ENCODE measurements around the gene MRGPRD.
A peak's percentile ranks its signal among the peaks of the same experiment; 100 is the strongest.

Gene MRGPRD

DNA sequence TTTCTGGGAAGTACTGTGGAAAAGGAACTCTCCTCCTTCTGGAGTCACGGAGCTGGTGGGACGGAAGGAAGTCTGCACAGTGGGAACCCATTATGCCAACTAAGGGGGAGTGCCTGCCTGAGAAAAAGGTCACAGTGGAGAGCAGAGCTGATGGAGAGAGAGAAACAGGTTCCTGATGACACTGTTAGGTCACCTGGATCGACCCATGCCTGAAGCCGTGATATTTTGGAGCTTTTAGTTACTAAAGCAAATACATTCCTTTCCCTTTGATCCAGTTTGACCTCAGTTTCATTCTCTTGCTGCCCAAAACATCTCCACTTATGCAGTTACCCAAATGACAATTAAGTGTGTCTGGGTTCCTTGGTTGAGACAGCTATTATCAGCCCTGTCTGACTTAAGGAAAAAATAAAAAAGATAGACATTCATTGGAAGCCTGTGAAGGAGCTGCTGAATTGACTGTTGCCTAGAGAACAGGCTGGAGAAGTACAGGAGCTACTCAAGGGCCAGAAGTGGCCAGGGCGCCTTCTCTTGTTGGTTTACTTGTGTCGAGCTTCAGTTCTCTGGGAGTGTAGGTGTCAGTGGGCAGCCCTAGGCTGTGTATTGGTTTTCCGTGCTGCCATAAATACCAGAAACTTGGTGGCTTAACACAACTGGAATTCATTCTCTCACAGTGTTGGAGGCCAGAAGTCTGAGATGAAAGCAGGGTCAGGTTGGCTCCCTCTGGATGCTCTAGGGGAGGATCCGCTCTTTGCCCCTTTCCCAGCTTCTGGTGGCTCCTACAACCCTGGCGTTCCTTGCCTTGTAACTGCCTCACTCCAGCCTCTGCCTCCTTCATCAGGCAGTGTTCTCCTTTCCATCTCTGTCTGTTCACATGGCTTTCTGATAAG, 13.6 kb downstream of the MRGPRD start:
- DNase-seq = no peak

- DNase-seq = no peak
Observed at GRCh38 chr11:68965901-68966853, 14.6 kb downstream of the MRGPRD start.

DNA sequence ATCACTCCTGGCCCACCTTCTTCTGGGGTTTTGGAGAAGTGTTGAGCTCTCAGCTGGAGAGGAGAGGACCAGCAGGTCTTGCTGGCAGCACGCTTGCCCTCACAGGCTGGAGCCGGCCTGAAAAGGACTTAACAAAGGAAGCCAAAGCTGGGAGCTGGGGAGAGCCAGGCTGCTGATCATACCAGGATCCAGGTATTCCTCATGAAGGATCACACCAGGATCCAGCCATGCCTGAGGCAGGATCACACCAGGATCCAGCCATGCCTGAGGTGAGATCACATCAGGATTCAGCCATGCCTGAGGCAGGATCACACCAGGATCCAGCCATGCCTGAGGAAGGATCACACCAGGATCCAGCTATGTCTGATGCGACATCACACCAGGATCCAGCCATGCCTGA, 17.0 kb downstream of the MRGPRD start:
- DNase-seq = no peak

- DNase-seq = peak; percentile 16 to 23
Observed at GRCh38 chr11:68962527-68963250, 18.1 kb downstream of the MRGPRD start.

DNA sequence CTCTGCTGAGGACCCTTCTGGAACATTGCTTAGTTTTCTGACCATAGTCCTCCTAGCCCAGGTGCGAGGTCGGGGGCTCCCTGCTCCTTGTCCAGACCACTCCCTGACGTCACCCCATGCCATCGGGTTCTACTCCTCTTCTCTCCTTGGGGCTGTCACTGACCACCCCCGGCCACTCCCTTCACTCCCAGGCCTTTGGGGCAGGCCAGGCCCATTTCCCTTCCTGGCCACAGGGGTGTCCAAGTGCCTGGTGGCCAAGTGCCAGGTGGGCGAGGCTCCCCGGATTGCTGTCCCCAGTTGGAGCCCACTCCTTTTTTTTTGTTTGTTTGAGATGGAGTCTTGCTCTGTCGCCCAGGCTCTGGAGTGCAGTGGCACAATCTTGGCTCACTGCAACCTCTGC, 19.5 kb downstream of the MRGPRD start:
- DNase-seq = no peak

- DNase-seq = no peak
Observed at GRCh38 chr11:68960294-68961071, 20.3 kb downstream of the MRGPRD start.

GRCh38 chr11:68959465-68960293, 21.1 kb downstream of the MRGPRD start:
- DNase-seq = no peak

DNA sequence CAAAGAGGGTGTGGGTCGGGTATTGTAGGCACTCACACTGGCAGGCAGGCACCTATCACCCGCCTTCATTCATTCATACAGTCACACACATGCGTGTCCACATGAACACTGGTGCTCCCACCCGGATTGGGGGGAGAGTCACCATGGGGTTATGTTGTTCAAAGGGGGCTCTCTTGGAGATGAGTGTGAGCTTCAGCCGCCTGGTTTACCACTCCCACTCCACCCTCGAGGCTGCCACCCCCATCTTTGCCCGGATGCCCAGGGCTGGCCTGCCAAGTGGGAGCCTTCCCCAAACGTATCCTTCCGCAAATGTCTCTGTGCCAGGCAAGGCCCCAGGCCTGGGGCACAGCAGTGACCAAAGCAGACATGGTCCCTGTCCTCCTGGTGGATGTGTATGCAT, 22.6 kb downstream of the MRGPRD start:
- no peak for DNase-seq

GRCh38 chr11:68956547-68957254, 24.1 kb downstream of the MRGPRD start:
- no peak for DNase-seq

GRCh38 chr11:68956142-68956541, 24.6 kb downstream of the MRGPRD start:
- peak in 1 of 2 donors; percentile 20 for DNase-seq

GRCh38 chr11:68955607-68955958, 25.2 kb downstream of the MRGPRD start:
- DNase-seq = no peak

DNA sequence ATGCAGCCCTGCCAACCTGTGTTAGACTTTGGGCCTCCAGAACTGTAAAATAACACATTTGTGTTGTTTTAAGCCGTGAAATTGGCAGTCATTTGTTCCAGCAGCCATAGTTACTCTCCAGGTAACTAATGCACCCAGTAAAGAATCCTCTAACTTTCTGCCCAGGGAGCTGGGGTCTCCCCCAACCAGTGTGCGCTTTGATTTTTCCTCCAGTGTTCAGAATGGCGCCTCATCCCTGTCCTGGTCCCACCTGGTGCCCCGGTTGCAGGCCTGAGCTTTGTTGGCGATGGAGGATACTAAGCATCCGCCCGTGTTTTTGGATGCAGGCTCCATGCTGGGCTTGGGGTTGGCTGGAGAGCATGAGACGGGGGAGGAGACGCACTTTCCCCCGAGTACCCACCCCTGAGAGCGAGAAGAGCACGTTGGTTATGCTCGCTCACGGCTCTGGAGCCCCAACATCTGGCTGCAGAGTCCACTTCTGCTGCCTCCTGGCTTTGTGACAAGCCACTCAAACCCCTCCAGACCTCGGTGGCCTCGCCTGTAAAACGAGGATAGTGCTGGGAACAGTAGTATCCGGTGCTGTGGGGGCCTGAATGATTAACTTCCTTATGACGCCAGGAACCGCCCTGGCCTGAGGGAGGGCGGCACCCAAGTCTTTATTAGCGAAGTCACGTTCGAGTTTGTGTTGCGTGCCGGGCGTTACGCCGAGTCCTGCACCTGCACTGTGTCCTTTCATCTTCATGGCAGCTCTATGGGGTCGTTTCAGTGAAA, 25.8 kb downstream of the MRGPRD start:
- DNase-seq = no peak

DNA sequence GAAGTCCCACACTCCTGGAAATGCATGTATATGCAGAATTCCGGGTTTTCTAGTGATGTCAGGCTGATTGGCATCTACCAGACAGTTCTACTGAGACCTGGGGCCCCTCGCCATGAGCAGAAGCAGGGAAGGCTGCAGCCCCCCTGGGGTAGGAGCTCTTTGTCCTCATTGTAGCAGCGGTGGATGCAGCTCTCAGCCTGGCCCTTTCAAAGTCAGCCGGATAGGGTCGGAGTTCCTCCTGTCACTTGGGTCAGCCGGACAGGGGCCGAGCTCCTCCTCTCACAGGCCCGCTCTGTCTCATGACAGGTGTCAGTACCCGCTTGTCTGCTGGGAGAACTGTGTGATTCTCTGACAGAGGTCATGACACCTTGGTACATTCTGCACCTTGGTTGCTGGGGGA, 30.0 kb downstream of the MRGPRD start:
- no peak for DNase-seq

DNA sequence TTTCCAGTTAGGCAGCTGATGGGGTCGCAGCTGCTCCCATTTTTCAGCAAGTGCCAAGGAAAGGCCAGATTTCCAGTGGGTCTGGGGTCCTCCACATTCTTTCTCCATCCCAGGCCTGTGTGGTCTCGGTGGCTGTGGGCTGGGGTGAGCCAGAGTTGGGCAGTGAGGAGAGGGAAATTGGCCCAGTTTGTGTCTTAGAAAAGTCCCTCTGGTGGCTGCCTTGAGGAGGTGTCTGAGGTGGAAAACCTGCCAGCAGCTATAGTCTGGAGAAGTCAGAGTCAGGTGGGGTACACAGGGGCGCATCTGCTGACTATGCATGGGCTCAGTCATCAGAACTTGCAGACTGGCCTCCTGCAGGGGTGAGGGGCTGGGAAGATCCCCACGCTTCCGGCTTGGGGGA, 30.5 kb downstream of the MRGPRD start:
- no peak for DNase-seq

DNA sequence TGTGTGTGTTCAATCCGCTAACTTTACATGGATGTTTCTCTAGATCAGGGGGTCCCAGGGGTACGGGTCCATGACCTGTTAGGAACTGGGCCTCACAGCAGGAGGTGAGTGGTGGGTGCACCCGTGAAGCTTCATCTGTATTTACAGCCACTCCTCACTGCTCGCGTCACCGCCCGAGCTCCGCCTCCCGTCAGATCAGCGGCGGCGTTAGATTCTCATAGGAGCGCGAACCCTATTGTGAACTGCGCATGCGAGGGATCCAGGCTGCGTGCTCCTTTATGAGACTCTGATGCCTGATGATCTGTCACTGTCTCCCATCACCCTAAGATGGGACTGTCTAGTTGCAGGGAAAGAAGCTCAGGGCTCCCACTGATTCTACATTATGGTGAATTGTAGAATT, 31.9 kb downstream of the MRGPRD start:
- DNase-seq = no peak

DNA sequence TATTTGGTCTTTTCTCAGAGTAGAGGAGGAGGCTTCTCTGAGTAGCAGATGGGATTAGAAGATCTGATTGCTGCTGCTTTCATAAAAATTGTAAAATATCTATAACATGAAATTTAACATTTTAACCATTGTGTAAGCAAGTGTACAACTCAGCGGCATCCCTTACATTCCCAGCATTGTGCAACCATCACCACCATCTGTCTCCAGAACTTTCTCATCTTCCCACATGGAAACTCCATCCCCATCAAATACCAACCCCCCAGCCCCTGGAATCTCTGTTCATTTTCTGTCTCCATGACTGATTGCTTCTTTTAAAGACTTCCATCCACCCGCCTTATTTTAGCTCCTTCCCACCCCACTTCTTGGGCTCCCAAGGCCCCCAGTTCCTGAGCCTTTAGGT, 32.3 kb downstream of the MRGPRD start:
- no peak for DNase-seq

DNA sequence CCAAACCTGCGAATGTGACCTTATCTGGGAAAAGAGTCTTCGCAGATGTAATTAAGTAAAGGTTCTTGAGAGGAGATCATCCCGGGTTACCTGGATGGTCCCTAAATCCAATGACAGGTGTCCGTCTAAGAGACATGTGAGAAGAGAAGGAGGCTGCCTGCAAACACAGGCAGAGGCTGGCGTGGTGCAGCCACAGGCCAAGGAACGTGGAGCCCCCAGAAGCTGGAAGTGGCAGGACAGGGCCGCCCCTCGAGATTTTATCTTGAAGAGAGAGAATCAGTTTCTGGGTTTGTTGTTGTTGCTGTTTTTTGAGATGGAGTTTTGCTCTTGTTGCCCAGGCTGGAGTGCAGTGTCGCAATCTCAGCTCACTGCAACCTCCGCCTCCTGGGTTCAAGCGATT, 33.6 kb downstream of the MRGPRD start:
- DNase-seq = no peak

DNA sequence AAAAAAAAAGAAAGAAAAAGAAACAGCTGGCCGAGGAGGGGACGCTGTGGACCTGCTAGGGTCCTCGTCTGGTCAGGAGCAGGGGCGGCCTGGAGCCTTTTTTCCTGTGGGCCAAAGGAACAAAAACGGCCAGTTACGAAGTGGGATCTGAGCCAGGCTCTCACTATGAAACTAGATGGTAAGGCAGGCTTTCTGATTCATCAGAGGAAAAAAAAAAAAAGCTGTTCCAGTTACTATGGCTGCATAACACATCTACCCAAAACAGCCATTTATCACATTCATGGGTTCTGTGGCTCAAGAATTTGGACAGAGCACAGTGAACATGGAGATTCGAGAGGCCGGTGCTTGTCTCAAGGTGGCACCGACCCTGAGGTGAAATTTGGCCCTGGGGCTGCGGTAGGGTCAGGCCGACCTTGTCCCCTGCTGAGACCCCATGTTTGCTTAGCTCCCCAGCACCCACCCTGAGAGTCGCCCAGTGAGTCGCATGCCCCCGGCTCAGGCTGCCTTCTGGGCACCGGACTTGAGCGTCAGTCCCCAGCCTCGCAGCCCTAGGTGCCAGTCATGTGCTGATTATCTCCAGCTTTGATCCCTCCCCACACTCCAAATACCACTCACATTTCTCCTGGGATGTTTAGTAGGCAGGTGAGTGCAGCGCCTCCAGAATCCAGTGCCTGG, 34.2 kb downstream of the MRGPRD start:
- no peak for DNase-seq

- no peak for DNase-seq
Observed at GRCh38 chr11:68942751-68943271, 38.0 kb downstream of the MRGPRD start.
